HL-60 (cell line): Measurements from ENCODE around the gene SLC35B4.

ENCODE experiments used
- TF ChIP-seq, protein P1 (sequence below): IDR thresholded peaks from one replicate; pipeline ENCODE4 v1.5.1; 2011; ENCODE audit warnings: low read length, control low read depth, inconsistent platforms; ENCODE audit not compliant: insufficient read depth
- TF ChIP-seq, protein P2 (sequence below): IDR thresholded peaks from 2 replicates; pipeline ENCODE4 v1.6.1; 2012; ENCODE audit warnings: low read depth; ENCODE audit not compliant: insufficient replicate concordance

DNA sequence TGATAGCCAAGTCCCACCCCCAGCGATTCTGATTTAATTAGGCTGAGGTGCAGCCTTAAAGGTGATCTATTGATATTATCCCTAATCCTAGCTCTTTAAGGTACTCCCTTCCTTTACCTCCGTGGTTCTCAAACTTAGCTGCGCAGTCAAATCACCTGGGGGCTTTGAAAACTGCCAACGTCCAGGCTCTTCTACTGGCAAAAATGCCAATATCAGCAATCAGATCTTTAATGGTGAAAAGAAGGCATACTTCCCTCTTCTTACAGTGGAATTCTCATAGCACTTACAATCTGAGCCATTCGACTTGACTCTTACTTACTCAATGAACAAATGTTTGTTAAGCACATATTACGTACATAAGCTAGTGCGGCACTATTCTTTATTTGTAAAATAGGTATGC is 704 bp upstream of the SLC35B4 start:
- TF ChIP-seq, protein P1, sequence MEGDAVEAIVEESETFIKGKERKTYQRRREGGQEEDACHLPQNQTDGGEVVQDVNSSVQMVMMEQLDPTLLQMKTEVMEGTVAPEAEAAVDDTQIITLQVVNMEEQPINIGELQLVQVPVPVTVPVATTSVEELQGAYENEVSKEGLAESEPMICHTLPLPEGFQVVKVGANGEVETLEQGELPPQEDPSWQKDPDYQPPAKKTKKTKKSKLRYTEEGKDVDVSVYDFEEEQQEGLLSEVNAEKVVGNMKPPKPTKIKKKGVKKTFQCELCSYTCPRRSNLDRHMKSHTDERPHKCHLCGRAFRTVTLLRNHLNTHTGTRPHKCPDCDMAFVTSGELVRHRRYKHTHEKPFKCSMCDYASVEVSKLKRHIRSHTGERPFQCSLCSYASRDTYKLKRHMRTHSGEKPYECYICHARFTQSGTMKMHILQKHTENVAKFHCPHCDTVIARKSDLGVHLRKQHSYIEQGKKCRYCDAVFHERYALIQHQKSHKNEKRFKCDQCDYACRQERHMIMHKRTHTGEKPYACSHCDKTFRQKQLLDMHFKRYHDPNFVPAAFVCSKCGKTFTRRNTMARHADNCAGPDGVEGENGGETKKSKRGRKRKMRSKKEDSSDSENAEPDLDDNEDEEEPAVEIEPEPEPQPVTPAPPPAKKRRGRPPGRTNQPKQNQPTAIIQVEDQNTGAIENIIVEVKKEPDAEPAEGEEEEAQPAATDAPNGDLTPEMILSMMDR = no peak
- TF ChIP-seq, protein P2, sequence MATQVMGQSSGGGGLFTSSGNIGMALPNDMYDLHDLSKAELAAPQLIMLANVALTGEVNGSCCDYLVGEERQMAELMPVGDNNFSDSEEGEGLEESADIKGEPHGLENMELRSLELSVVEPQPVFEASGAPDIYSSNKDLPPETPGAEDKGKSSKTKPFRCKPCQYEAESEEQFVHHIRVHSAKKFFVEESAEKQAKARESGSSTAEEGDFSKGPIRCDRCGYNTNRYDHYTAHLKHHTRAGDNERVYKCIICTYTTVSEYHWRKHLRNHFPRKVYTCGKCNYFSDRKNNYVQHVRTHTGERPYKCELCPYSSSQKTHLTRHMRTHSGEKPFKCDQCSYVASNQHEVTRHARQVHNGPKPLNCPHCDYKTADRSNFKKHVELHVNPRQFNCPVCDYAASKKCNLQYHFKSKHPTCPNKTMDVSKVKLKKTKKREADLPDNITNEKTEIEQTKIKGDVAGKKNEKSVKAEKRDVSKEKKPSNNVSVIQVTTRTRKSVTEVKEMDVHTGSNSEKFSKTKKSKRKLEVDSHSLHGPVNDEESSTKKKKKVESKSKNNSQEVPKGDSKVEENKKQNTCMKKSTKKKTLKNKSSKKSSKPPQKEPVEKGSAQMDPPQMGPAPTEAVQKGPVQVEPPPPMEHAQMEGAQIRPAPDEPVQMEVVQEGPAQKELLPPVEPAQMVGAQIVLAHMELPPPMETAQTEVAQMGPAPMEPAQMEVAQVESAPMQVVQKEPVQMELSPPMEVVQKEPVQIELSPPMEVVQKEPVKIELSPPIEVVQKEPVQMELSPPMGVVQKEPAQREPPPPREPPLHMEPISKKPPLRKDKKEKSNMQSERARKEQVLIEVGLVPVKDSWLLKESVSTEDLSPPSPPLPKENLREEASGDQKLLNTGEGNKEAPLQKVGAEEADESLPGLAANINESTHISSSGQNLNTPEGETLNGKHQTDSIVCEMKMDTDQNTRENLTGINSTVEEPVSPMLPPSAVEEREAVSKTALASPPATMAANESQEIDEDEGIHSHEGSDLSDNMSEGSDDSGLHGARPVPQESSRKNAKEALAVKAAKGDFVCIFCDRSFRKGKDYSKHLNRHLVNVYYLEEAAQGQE = no peak
